Body of pancreas (tissue), 4 donors: ENCODE results near the gene IL10.

Experiments used
- CTCF ChIP-seq, 7 experiments: fragments of 450-650 bp in 4 of 7; fragments of 200-600 bp in 3 of 7; sonication (generic) in 3 of 7; IDR thresholded peaks; one replicate each; pipeline ENCODE4 v1.5.1; 2016 to 2019; ENCODE audit warnings: antibody characterized with exemption in 7 of 7
- POLR2A ChIP-seq, 3 donors: fragments of 450-650 bp; IDR thresholded peaks; one replicate each; pipeline ENCODE4 v1.6.1; 2016; ENCODE audit warnings: antibody characterized with exemption in 3 of 3, mild to moderate bottlenecking in 2 of 3

DNA sequence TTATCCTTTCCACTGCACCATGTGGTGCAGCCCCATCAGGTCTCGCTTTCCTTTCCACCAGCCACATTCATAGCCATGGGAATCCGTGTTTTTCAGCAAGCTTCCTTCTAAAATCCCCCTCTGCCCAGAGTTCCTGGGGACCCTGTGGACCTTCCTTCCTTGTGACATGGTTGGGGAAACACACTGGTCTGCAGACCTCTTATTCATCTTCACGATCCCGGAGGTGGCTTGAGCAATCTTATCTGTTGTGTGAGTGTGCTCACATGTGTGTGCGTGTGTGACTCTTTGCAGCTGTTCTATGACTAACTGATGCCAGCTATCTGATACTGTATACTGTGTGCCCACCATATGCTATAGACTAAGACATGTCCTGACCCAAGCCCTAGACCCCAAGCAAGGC, 15.6 kb upstream of the IL10 start:
- TF ChIP-seq CTCF (IDR thresholded peaks at IDR 0.05) (no peak), POLR2A (IDR thresholded peaks at IDR 0.05) (no peak)
